HUES6 (cell line): ENCODE data around the gene ATR.

Experiments
- H3K27ac ChIP-seq: 2 replicates; pipeline ENCODE4 v1.7.0; 2013; ENCODE audit warnings: low read depth, mild to moderate bottlenecking, low read length, inconsistent platforms
- H3K27me3 ChIP-seq: 2 replicates; pipeline ENCODE4 v1.6.1; 2013; ENCODE audit warnings: low read length; ENCODE audit not compliant: control insufficient read depth, insufficient read depth
- H3K36me3 ChIP-seq: 2 replicates; pipeline ENCODE4 v1.6.1; 2013; ENCODE audit warnings: low read length; ENCODE audit not compliant: control insufficient read depth, insufficient read depth
- H3K4me1 ChIP-seq: 2 replicates; pipeline ENCODE4 v1.6.1; 2013; ENCODE audit warnings: low read length; ENCODE audit not compliant: control insufficient read depth, insufficient read depth
- H3K4me3 ChIP-seq: 2 replicates; pipeline ENCODE4 v1.5.1; 2013; ENCODE audit warnings: low read depth, low read length
- H3K9ac ChIP-seq: one replicate; pipeline ENCODE4 v1.6.1; 2013; ENCODE audit warnings: mild to moderate bottlenecking, low read length
- H3K9me3 ChIP-seq: 2 replicates; pipeline ENCODE4 v1.6.1; 2013; ENCODE audit warnings: low read depth, low read length; ENCODE audit not compliant: control insufficient read depth, insufficient read depth

The ATR gene

GRCh38 chr3:142489572-142490323 is 88.8 kb downstream of the ATR start:
- H3K27me3 ChIP-seq, result no peaks in the 10 kb centered on the region
- H3K4me3 ChIP-seq, result no peak overlapping the region
- H3K9me3 ChIP-seq, result no peaks in the 10 kb centered on the region
- H3K9ac ChIP-seq, result no peak overlapping the region
- H3K4me1 ChIP-seq, result no peaks in the 10 kb centered on the region
- no peak overlapping the region for H3K27ac ChIP-seq
- peaks cover 33% of the 10 kb centered on the region for H3K36me3 ChIP-seq

- Histone ChIP-seq H3K27me3 (no peaks in the 10 kb centered on the region), H3K36me3 (peaks cover 37% of the 10 kb centered on the region), H3K9ac (no peak overlapping the region), H3K9me3 (peaks cover 23% of the 10 kb centered on the region), H3K4me1 (no peaks in the 10 kb centered on the region), H3K4me3 (no peak overlapping the region), H3K27ac (no peak overlapping the region)
Measured at GRCh38 chr3:142484912-142485435, 93.6 kb downstream of the ATR start.

GRCh38 chr3:142481196-142481595 is 97.3 kb downstream of the ATR start:
- H3K4me3 ChIP-seq, result no peak overlapping the region
- H3K9me3 ChIP-seq, result peaks cover 23% of the 10 kb centered on the region
- H3K9ac ChIP-seq, result no peak overlapping the region
- H3K27me3 ChIP-seq, result no peaks in the 10 kb centered on the region
- H3K4me1 ChIP-seq, result no peaks in the 10 kb centered on the region
- no peak overlapping the region for H3K27ac ChIP-seq
- H3K36me3 ChIP-seq, result peaks cover 33% of the 10 kb centered on the region

DNA sequence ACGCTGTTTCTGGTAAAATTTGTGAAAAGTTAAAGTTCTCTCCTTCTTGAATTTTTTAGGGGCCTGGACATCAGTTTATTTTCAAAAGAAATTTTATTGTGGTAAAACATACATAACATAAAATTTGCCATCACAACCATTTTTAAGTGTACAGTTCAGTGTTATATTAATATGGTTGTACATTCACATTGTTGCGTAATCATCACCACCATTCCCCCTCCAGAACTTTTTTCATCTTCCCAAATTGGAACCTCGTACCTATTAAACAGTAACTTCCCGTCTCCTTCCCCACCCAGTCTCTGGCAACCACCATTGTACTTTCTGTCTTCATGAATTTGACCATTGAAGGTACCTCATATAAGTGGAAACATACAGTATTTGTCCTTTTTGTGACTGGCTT is 107.7 kb downstream of the ATR start:
- no peak overlapping the region for H3K27ac ChIP-seq
- no peaks in the 10 kb centered on the region for H3K9me3 ChIP-seq
- H3K27me3 ChIP-seq, result no peaks in the 10 kb centered on the region
- H3K4me3 ChIP-seq, result no peak overlapping the region
- no peaks in the 10 kb centered on the region for H3K36me3 ChIP-seq
- H3K4me1 ChIP-seq, result no peaks in the 10 kb centered on the region
- no peak overlapping the region for H3K9ac ChIP-seq

DNA sequence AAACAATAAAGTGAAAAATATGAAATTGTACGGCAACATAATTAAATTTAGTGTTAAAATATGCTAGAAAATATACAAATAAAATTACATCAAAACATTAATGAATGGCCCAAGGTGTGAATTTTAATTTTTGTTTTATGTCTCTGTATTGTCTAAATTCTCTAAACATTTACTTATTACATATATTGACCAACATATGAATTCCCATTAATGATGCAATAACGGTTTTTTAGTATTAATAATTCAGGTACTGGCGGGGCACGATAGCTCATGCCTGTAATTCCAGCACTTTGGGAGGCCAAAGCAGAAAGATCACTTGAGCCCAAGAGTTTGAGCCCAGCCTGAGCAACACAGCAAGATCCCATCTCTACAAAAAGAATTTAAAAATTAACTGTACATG is 110.1 kb downstream of the ATR start:
- no peaks in the 10 kb centered on the region for H3K36me3 ChIP-seq
- no peaks in the 10 kb centered on the region for H3K27me3 ChIP-seq
- no peak overlapping the region for H3K27ac ChIP-seq

GRCh38 chr3:142467768-142468167 is 110.8 kb downstream of the ATR start:
- Histone ChIP-seq H3K4me1 (no peaks in the 10 kb centered on the region), H3K27ac (no peak overlapping the region), H3K9ac (no peak overlapping the region), H3K36me3 (no peaks in the 10 kb centered on the region), H3K27me3 (no peaks in the 10 kb centered on the region), H3K4me3 (no peak overlapping the region), H3K9me3 (no peaks in the 10 kb centered on the region)

More for the DNA sequence above, 110.1 kb downstream of the ATR start:
- no peak overlapping the region for H3K4me3 ChIP-seq
- no peaks in the 10 kb centered on the region for H3K9me3 ChIP-seq
- H3K4me1 ChIP-seq, result no peaks in the 10 kb centered on the region
- H3K9ac ChIP-seq, result no peak overlapping the region

GRCh38 chr3:142460689-142461088 is 117.8 kb downstream of the ATR start:
- Histone ChIP-seq H3K4me1 (no peaks in the 10 kb centered on the region), H3K36me3 (peaks cover 14% of the 10 kb centered on the region), H3K27ac (no peak overlapping the region), H3K9ac (no peak overlapping the region), H3K27me3 (no peaks in the 10 kb centered on the region), H3K4me3 (no peak overlapping the region), H3K9me3 (no peaks in the 10 kb centered on the region)

- H3K36me3 ChIP-seq, result peaks cover 14% of the 10 kb centered on the region
- no peaks in the 10 kb centered on the region for H3K9me3 ChIP-seq
- no peaks in the 10 kb centered on the region for H3K4me1 ChIP-seq
- H3K9ac ChIP-seq, result no peak overlapping the region
- no peak overlapping the region for H3K4me3 ChIP-seq
- no peaks in the 10 kb centered on the region for H3K27me3 ChIP-seq
- H3K27ac ChIP-seq, result no peak overlapping the region
Measured at GRCh38 chr3:142459929-142460328, 118.6 kb downstream of the ATR start.

GRCh38 chr3:142459096-142459495 is 119.4 kb downstream of the ATR start:
- no peaks in the 10 kb centered on the region for H3K27me3 ChIP-seq
- no peak overlapping the region for H3K9ac ChIP-seq
- H3K36me3 ChIP-seq, result peaks cover 14% of the 10 kb centered on the region
- H3K9me3 ChIP-seq, result no peaks in the 10 kb centered on the region
- no peak overlapping the region for H3K27ac ChIP-seq
- no peaks in the 10 kb centered on the region for H3K4me1 ChIP-seq
- no peak overlapping the region for H3K4me3 ChIP-seq

DNA sequence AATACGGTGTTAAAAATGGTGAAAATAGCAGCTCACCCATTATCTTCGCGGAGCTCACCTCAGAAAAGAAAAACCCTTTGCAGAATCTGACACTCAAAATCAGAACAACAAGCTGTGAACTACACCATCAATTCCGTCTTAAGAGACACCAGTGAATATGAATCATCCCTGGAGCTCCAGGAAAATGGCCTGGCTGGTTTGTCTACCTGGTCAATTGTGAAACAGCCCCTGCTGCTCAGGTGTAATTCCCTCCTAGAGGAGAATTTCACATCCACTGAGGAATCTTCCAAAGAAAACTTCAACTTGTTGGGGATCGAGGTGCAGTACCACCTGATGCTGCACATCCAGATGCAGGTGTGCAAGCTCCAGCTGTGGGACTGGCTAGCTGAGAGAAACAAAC is 127.7 kb downstream of the ATR start:
- Histone ChIP-seq H3K9me3 (no peaks in the 10 kb centered on the region), H3K4me1 (peaks cover 3% of the 10 kb centered on the region; the same call in 1 of the 2 replicates), H3K27me3 (no peaks in the 10 kb centered on the region), H3K27ac (no peak overlapping the region), H3K9ac (no peak overlapping the region), H3K4me3 (no peak overlapping the region), H3K36me3 (no peaks in the 10 kb centered on the region; the same call in 1 of the 2 replicates)

DNA sequence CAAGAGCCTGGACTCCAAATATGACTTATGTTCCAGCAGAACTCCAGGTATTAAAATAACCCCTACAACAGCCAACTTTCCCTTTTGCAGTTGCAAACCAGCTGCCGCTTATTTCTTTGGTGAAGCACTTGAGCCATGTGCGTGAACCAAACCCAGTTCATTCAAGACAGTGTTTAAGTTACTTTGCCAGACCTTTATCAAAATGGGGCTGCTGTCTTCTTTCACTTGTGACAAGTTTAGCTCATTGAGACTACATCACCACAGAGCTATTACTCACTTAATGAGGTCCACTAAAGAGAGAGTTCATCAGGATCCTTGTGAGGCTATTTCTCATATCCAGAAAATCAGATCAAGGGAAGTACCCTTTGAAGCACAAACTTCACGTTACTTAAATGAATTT is 128.3 kb downstream of the ATR start:
- peaks cover 3% of the 10 kb centered on the region; the same call in 1 of the 2 replicates for H3K4me1 ChIP-seq
- H3K9ac ChIP-seq, result no peak overlapping the region
- no peak overlapping the region for H3K4me3 ChIP-seq
- no peak overlapping the region for H3K27ac ChIP-seq
- no peaks in the 10 kb centered on the region; the same call in 1 of the 2 replicates for H3K36me3 ChIP-seq
- H3K9me3 ChIP-seq, result no peaks in the 10 kb centered on the region
- no peaks in the 10 kb centered on the region for H3K27me3 ChIP-seq
